Gastrocnemius medialis (tissue), 4 donors: ENCODE measurements around the gene C2orf49. TPM values are rescaled to one million over a fixed set of nuclear protein-coding genes. Genes with fewer than 3 reads are reported as not detected.
A peak's percentile ranks its signal among the peaks of the same experiment; 100 is the strongest.

ENCODE experiments used
- ATAC-seq, 2 donors: fragments of 150-250 bp; one replicate each; pipeline ENCODE4 v1.9.1; 2016
- DNase-seq, 2 donors: peaks; one replicate each; pipeline ENCODE4 v3.0.0-alpha.2; 2019
- H3K27ac ChIP-seq, 4 donors: fragments of 200-600 bp; sonication (generic); 1 replicate in 1 of 4; 2 replicates in 3 of 4; pipeline ENCODE4 v1.5.1; 2016 to 2018; ENCODE audit warnings: mild to moderate bottlenecking in 2 of 4, moderate library complexity in 1 of 4
- H3K27me3 ChIP-seq, 3 donors: fragments of 200-600 bp; sonication (generic) in 2 of 3; 1 replicate in 1 of 3; 2 replicates in 2 of 3; pipeline versions ENCODE4 v1.5.1 to v1.6.0; 2016 to 2019; ENCODE audit warnings: mild to moderate bottlenecking in 1 of 3, moderate library complexity in 1 of 3
- H3K36me3 ChIP-seq, 2 donors: fragments of 200-600 bp; sonication (generic) in 1 of 2; one replicate each; pipeline ENCODE4 v1.5.1; 2017 to 2018
- H3K4me1 ChIP-seq, 2 donors: fragments of 200-600 bp; sonication (generic) in 1 of 2; one replicate each; pipeline ENCODE4 v1.5.1; 2016 to 2017; ENCODE audit warnings: mild to moderate bottlenecking in 2 of 2
- H3K4me3 ChIP-seq, 4 donors: fragments of 200-600 bp; sonication (generic) in 3 of 4; 1 replicate in 1 of 4; 2 replicates in 3 of 4; pipeline ENCODE4 v1.5.1; 2016 to 2019; ENCODE audit warnings: mild to moderate bottlenecking in 2 of 4
- H3K9me3 ChIP-seq, 3 donors: fragments of 200-600 bp; sonication (generic) in 2 of 3; 1 replicate in 1 of 3; 2 replicates in 2 of 3; pipeline ENCODE4 v1.5.1; 2016 to 2019
- CTCF ChIP-seq, 5 experiments: fragments of 450-650 bp in 3 of 5; fragments of 200-600 bp in 2 of 5; sonication (generic) in 2 of 5; IDR thresholded peaks in 4 of 5; conservative IDR thresholded peaks in 1 of 5; 1 replicate in 4 of 5; 2 replicates in 1 of 5; pipeline ENCODE4 v1.5.1; 2016 to 2019; ENCODE audit warnings: antibody characterized with exemption in 5 of 5, mild to moderate bottlenecking in 3 of 5, moderate library complexity in 3 of 5
- POLR2A ChIP-seq, 2 donors: fragments of 450-650 bp; IDR thresholded peaks; one replicate each; pipeline ENCODE4 v1.6.1; 2017; ENCODE audit warnings: antibody characterized with exemption in 2 of 2, mild to moderate bottlenecking in 2 of 2, moderate library complexity in 2 of 2
- in situ Hi-C, 4 donors: fragments of 200-750 bp; cut with MboI; loops; one replicate each; pipeline versions ENCODE4 v1.15.0 to v1.8.0; 2017; ENCODE audit warnings: low sequenced_read_pairs in 4 of 4
- intact Hi-C: fragments of 100-400 bp; cut with DNase I; formaldehyde crosslinking; loops from one replicate; pipeline ENCODE4 v1.15.1; 2023; ENCODE audit warnings: low total_unique reads
- total RNA-seq, 4 donors: library from RNA; depleted of rRNA; stranded (reverse); fragments of >200 nt; gene quantifications; one replicate each; pipeline versions ENCODE4 v1.1.0 to v1.2.3, GENCODE V29; 2016

Gene C2orf49
- total RNA-seq, 4 donors from 2014 or later, result 12.8 to 26.7 (median 18.6) TPM

GRCh38 chr2:105391058-105391627 lies 53.8 kb downstream of the C2orf49 start:
- DNase-seq (no peak), ATAC-seq (no peak)
- TF ChIP-seq POLR2A (IDR thresholded peaks at IDR 0.05), result no peak
- TF ChIP-seq CTCF (IDR thresholded peaks at IDR 0.05 in 4 of 5, conservative IDR thresholded peaks at IDR 0.05 in 1 of 5), result no peak
- no peak overlapping the region for H3K4me3 ChIP-seq
- peak overlapping the region in 3 of 4 donors; percentile 72 to 79 (median 73) for H3K27ac ChIP-seq
- in situ Hi-C loops, result no loop called here
- H3K27me3 ChIP-seq, result no peaks in the 10 kb centered on the region
- intact Hi-C loops, result loop anchor here (10.0 kb wide), 1 partner anchor 514 kb away; no protein-coding TSS in a partner anchor
- H3K4me1 ChIP-seq, result peaks cover 37 to 63% of the 10 kb centered on the region in 2 donors
- H3K36me3 ChIP-seq, result peaks cover 0 to 2% of the 10 kb centered on the region in 2 donors
- H3K9me3 ChIP-seq, result no peaks in the 10 kb centered on the region

GRCh38 chr2:105391763-105392662 lies 54.7 kb downstream of the C2orf49 start:
- no peak for TF ChIP-seq POLR2A (IDR thresholded peaks at IDR 0.05)
- no peak for TF ChIP-seq CTCF (IDR thresholded peaks at IDR 0.05 in 4 of 5, conservative IDR thresholded peaks at IDR 0.05 in 1 of 5)
- DNase-seq (no peak), ATAC-seq (no peak)
- Histone ChIP-seq H3K27me3 (no peaks in the 10 kb centered on the region), H3K4me3 (no peak overlapping the region), H3K4me1 (peaks cover 40 to 67% of the 10 kb centered on the region in 2 donors), H3K9me3 (no peaks in the 10 kb centered on the region), H3K36me3 (no peaks in the 10 kb centered on the region), H3K27ac (peak overlapping the region in 3 of 4 donors; percentile 72 to 79 (median 73))
- intact Hi-C loops, result loop anchor here (10.0 kb wide), 1 partner anchor 513 kb away; no protein-coding TSS in a partner anchor
- in situ Hi-C loops, result no loop called here

- H3K4me3 ChIP-seq, result no peak overlapping the region
Measured at GRCh38 chr2:105393373-105394055, 56.2 kb downstream of the C2orf49 start.

More at GRCh38 chr2:105393373-105394055, 56.2 kb downstream of the C2orf49 start:
- no peak for DNase-seq
- Histone ChIP-seq H3K36me3 (no peaks in the 10 kb centered on the region), H3K27ac (peak overlapping the region; percentile 11 to 93 (median 30)), H3K9me3 (no peaks in the 10 kb centered on the region), H3K4me1 (peaks cover 37 to 66% of the 10 kb centered on the region in 2 donors), H3K27me3 (no peaks in the 10 kb centered on the region)
- intact Hi-C loops, result loop anchor here (10.0 kb wide), 1 partner anchor 511 kb away; no protein-coding TSS in a partner anchor
- in situ Hi-C loops, result no loop called here
- TF ChIP-seq POLR2A (IDR thresholded peaks at IDR 0.05) (no peak), CTCF (IDR thresholded peaks at IDR 0.05 in 4 of 5, conservative IDR thresholded peaks at IDR 0.05 in 1 of 5) (no peak)
- no peak for ATAC-seq
